Activated CD4-positive, alpha-beta T cell treated with anti-CD3 and anti-CD28 coated beads, Interleukin-10, Interleukin-2, amounts not matched to agents 100 ng/mL and 50 ng/mL, durations not matched to agents 16 hours and 8 hours (primary cell): ENCODE results near the gene ETV6.

Experiments
- DNase-seq: peaks from one replicate; pipeline ENCODE4 v3.0.0-alpha.2; 2020

ETV6 gene

DNA sequence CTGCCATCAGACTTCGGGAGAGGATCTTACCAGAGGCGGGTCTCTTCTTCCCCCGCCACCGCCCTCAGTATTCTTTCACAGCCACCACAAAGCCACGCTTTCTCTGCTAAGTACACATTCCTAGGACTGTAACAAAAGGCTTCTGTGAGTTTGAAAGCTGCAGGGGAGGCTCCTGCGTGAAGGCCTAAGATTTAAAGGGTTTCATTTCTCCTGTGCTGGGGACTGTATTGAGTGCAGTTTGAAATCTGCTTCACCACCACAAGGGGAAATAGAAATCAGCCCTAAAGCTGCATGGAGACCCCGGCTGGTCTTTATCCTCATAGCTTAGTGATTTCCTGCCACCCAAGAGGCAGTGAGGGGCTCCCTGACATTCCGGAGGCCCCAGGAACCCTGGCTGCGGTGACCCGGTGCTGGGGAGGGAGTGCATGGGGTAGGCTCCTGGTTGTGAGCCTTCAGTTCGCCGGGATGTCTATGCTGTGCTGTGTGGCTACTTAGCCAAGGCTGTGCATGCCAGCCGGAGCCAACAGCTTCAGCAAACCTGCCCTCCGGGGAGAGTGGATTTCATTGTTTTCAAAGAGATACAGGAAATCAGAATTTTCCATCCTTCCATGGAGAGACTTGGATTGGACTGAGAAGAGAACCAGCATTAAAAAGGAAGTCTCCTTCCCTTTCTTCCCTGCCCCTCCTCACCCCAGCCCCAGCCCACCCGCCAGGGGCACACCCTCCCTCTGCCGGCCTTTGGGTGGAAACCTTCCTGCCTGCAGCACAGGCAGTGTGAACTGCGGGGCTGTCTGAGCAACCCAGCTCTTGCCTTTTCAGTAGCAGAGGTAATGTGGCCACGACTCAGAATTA, 163.3 kb downstream of the ETV6 start:
- DNase-seq = peak; percentile 40

DNA sequence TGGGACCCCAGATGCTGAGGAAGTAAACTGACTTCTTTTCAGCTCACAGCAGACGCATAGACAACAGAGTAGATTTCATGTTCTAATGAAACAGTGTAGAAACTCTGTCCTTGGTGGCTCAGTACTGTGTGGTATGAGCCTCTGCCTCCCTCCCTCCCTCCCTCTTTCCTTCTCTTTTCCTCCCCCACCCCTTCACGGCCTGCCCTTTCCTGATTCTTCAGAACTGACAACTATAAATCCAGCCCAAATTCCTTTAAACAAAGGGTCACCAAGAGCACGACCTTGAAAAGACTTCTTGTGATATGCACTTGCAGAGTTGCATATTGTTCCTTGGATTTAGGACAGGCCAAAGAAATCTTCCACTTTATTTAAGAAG, 164.0 kb downstream of the ETV6 start:
- no peak for DNase-seq

DNA sequence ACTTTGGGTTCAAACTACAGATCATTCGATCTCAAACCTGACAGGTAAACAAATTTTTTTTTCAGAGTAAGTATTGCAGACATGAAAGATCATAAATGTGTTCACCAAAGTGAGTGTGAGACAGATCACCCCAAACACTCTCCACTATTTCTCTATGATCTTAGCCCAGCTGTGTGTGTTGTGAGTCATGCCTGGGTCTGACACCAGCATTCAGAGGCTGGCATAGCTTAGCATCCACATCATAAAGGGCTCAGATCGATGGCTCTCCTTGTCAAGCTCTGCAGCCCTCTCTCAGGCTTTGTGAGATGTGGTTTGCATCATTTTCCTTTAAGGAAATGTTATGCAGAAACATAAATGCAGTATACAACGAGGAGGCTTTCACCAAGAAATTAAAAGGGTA, 164.9 kb downstream of the ETV6 start:
- DNase-seq = peak; percentile 75

DNA sequence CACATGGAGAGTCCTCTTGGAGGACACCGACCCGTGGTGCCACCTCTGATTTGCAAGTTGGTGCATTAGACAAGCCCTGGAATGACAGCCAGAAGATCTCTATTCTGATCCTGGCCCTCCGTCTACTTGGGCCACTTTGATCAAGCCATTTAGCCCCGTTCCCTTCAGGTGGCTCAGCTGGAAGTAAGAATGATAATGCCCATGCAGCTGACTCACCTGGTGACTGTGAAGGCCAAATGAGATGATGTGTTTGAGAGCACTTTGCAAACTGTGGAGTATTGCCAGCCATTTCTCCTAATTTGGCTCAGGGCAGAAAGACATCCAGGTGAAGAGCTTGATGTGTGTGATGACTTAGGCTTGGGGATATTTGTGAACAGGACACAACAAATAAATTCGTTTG, 165.9 kb downstream of the ETV6 start:
- DNase-seq = no peak

DNA sequence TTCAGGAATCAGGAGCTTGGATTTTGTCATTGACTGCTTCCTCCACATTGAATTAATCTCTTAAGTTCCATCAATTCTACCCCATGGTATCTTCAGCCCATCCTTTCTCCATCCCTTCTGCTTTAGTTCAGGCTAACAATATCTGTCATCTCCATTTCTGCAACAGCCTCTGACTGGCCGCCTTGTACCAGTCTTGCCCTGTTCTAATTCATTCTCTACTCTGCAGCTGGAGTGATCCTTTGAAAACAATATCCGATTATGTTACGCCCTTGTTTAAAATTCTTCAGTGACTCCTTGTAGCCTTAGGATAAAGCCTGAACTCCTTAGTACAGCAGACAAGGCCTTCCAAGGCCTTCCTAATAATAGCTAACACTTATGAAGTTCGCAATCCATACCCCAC, 170.2 kb downstream of the ETV6 start:
- DNase-seq = no peak

DNA sequence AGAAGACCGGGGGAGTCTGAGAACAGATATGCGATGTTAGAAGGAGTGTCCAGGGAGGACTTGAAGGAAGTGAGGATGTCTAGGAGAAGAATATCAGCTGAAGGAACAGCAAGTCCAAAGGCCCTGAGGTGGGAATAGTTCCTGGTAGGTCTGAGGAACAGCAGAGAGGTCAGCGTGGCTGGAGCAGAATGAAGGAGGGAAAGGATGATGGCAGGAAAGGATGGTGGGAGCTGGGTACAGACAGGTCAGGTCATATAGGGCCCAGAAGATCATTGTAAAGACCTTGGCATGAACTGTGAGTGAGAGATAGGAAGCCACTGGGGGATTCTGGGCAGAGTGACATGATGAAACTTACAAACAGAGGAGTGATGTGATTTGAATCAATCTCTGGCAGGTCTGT, 171.0 kb downstream of the ETV6 start:
- no peak for DNase-seq

DNA sequence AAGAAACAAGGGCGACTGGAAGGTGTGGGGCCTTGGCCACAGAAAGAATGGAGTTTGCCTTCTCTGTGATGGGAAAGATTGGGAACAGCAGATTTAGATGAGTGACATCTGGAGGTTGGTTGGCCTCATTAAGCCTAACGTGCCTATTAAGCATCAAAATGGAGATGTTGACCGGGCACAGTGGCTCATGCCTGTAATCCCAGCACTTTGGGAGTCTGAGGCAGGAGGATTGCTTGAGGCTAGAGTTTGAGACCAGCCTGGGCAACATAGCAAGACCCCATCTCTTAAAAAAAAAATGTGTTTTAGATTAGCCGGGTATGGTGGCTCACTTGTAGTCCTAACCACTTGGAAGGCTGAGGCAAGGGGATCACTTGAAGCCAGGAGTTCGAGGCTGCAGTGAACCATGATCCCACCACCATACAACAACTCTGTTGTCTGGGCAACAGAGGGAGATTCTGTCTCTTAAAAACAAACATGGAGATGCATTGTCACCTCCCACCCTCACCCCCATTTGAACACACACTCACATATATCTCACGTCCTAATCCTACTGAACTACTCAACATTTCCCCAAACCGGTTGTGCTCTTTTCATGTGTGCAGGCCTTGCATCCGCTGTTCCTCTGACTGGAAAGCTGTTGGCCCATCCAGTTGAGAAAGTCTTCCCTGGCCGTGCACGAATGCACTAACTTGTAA, 172.1 kb downstream of the ETV6 start:
- no peak for DNase-seq

DNA sequence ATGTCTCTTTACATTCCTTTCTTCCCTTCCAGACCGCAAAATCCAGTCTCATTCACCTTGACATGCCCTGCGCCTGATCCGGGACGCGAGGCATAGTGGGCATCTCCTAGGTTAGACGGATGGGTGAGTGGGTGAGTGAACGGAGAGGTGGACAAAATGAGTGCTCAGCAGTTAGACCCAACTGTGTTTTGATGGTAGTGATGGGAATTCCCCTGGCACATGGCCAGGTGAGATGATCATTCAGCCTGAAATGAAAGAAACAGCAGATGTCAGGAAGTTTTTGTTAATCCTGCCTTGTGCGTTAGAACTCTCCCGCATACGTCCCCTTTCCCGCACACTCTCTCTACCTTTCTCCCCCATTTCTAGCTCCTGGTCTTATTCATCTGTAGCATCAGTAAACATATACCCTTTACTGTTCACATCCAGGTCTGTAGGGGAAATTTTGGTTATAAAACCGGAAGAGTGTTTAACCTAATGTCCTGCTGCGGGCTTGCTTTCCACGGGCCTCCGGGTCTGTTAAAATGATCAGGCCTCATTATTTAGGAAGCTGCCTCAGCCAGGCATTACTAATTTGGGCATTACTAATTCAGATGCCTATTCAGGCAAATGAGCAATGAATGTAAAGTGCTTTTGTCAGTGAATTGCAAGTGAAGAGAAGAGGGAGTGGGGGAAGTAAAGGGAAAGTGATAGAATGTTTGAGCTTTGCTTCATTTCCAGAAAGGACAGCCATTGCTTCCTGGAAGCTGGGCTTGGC, 172.8 kb downstream of the ETV6 start:
- DNase-seq = peak; percentile 45

DNA sequence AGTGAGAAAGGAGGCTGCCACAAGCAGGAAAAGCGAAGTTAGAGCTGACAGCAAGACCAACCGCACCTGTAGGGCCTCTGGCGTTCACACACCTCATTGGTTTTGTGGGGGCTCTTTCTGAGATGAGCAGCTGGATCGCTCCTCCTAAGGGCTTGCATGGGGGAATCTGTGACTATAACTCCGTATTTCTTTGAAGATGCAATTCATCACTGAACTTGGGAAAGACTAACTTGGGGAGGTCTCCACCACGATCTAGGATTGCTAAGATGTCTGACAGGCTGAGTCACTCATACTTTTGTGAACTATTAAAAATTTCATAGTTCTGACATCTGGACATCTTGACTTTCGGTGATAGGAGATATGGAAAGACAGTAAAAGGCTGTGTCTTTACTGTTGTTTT, 173.6 kb downstream of the ETV6 start:
- DNase-seq = no peak

DNA sequence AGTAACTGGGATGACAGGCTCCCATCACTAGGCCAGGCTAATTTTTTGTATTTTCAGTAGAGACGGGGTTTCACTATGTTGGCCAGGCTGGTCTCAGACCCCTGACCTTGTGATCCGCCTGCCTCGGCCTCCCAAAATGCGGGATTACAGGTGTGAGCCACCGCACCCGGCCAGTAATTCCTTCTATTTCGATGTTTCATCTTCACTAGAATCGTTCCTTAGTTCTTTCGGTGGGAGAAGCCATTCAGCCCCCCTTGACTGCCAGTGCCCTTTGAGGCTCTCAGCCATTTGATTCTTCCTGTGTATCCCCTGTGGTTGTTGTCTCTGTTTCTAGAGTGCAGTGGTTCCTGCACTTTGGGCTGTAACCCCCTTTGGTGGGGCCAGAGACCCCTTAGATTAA, 174.1 kb downstream of the ETV6 start:
- no peak for DNase-seq

DNA sequence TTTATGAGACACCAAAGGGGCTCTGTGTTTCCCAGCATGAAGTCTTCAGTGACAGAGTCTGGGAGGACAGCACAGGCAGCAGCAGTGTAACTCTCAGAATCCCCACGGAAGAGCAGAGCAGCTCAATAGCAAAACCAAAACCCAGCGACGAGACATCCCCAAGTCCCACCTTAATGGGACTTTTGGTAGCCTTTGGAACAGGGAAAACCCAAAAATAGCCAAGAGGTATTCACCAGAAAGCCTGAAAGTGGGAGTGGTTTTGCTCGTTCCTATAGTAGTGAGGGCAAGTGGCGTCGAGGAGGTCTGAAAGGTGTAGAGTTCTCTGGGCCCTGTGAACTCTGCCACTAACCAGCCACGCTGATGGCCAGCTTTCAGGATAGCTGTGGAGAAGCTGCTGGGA, 174.6 kb downstream of the ETV6 start:
- no peak for DNase-seq

DNA sequence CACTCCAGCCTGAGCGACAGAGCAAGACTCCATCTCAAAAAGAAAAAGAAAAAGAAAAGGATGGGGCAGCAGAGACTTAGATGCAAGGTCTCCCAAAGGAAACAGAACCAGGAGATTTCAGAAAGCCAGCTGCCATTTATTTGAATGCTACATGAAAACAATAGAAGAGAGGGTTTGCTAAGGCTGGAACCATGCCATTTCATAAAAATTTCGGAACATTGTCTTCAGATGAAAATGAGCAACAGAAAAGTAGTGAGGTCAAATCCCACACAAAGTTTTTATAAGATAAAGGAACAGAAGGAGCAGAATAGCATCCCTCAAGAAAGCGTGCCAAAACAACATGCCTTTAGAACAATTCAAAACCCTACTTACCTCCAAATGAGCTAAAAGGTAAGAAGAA, 175.3 kb downstream of the ETV6 start:
- no peak for DNase-seq

DNA sequence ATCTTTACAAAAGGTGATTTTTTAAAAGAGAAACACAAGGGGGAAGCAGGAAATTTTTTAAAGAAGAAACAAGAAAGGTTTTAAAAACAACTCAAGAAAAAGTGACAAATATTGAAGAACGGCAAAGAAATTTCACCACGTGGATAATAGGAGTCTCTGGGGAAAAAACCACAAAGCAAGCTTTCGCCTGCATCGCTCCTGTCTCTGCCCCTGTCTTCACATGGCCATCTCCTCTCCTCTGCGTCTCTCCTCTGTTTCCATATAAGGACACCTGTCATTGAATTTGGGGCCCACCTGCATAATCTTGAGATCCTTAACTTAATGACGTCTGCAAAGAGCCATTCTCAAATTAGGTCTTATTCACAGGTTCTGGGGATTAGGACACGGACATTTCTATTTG, 175.8 kb downstream of the ETV6 start:
- no peak for DNase-seq

DNA sequence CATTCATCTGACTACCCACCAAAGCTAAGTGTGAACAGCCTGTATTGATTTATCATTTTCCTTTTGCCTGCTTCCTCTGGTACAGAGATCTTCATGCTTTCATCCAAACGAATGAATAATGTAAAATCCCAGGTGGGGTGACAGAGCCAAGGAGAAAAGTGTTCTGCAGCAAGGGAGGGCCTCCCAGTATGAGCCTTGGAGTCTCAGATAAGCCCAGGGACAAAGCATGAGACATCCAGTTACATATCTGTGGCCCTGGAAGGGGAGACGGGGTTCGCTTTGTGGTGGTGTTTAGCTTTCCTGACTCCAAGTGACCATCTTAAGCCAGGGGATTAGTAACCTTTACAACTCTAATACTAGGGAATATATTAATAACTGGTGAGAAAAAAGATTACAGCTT, 177.1 kb downstream of the ETV6 start:
- no peak for DNase-seq

DNA sequence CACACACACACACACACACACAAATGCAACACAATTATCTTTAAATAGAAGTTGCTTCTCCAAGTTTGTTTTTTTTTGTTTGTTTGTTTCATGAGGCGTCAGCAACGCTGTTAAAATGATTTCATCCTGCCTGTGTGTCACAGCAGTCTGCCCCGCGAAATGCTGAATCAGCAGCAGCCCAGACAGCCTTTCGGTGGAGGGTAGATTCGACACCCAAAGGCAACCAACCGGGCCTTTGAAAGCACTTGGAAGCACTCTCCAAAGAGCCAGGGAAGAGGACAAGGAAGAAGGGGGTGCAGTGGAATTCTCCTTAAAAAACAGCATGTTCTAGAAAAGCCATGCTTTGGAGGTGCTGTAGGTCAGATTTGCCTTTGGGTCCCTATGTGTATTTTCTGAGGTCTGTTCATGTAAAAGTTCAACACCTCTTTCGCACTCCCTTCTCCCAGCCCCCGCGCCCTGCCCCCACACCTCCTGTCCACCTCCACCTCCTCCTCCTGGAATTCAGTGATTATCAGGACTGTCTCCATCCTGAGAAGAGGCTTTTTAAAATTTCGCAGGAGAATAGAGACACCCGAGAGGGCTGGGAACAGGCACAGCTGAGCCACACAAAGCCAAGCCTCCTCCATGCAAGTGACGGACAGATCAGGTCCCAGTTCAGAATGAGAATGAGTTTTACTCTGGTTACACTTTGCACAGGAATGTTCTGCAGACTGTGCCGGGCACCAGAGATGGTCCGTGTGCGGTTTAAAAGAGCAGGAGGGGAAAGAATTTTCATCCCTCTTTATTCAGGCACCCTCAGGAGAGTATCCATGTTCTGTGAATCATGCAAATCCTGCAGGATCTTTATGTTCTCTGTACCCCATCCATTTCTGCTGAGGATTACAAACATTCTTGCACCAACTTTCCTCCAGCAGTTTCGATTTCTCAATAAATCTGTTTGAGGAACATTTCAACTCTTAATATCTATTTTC, 177.9 kb downstream of the ETV6 start:
- DNase-seq = no peak

DNA sequence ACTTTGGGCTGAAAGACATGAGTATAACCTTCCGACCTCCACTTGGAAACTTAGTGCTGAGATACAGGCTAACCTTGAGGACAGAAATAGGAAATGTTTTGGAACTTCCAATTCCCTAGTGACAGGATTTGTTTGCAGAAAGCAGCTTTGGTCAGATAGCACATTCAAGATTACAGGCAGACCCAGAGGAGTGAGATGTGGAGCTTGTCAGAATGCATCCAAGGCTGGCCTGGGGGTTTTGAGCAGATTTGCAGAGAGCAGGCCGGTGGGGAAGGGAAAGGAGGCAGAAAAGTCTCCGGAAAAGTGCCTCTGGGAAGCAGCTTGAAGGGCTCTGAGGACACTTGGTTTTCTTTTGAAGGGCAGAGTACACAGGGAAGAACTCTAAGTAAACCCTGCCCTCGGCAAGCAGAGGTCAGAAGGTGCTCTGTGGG, 180.3 kb downstream of the ETV6 start:
- no peak for DNase-seq

DNA sequence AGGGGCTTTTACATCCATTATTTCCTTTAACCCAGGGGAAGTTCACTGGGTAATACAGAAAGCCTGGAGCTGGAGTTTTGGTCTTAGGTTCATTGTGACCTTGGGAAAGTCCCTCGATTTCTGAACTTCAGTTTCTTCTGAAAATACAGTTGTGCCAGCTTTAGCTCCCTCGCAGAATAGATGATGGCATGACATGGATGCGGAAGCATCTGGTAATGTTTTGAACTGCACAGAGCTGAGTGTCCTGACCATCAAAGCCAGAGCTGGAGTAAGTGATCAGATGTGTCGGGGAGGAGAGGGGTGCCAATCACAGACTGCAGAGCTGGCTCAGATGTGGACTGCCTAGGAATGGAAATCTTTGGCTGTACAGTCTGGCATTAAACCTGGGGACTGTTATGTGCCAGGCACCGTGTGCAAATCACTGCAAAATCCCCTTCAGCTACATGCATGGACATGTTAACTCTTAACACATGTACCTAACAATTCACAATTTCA, 180.9 kb downstream of the ETV6 start:
- DNase-seq = peak; percentile 40

DNA sequence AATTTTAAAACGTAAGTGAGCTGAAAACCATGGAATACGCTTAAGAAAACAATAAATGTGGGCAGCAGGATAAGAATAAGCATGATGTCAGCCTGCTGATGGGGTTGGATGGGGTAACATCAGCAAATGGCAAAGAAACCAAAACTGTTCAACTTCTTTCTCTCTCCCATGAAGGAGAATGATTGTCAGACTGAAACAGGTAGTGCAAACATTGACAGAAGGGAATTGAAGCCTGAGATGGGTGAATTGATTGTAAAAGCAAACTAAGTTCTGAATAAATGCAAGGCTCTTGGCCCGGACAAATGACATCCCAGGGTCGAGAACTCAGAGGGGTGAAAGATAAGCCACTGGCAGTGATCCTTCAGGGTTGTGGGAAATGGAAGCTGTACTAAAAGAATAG, 182.6 kb downstream of the ETV6 start:
- no peak for DNase-seq

DNA sequence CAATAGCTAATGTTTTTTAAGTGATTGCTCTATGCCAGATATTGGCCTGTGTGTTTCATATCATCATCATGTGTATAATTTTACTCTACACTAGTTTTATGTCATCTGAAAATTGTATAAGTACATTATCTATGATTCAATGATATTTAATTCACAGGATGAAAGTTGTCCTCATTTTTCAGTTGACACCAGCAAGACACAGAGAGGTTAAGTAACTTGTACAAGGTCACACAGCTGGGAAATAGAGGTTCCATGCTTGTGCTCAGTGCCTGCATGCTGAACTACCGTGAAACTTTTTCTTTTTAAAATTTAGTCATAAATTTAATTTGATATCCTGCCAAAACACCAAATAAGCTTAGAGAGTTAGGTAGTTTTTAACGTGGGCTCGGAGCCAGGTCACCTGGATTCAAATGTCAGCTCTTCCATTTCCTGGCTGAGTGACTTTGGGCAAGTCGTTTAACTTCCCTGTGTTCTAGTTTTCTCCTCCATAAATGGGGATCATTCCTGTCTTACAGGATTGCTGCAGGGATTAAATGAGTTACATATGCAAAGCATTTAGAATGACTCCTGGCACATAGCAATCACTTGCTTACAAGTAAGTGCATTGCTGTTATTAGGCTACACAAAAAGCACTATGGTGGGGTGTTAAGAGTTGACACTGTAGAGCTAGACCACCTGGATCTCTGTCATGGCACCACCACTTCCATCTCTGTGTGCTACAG, 183.9 kb downstream of the ETV6 start:
- no peak for DNase-seq

DNA sequence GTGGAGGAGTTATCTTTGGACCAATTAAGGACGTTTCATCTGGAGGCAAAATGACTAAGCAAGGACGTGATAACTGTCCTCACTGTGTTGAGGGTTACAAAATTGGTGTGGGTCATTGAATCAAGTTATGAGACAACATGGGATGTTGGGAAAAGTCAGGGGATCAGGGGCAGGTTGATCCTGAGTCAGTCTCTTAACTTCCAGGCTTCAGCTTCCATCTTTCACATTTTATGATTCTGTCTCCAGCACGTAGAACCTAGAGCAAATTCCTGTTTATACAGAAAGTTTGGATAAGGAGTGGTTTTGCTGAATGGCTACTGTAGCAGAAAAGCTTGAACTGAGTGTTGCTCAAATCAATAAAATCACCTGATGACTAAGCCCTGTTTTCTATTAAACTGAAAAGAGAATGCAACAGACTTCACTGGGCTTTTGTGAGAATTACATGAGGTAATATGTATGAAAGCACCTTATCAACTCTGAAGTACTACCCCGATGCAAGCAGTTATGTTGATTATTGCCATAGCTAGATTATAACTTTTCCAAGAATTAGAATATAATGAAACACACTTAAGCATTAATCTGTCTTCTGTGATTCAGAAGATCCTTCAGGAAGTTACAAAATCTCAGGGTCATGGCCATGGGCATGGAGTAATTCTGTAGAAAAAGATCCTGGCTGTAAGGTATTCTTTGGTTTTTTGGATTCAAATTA, 184.8 kb downstream of the ETV6 start:
- peak; percentile 52 for DNase-seq

DNA sequence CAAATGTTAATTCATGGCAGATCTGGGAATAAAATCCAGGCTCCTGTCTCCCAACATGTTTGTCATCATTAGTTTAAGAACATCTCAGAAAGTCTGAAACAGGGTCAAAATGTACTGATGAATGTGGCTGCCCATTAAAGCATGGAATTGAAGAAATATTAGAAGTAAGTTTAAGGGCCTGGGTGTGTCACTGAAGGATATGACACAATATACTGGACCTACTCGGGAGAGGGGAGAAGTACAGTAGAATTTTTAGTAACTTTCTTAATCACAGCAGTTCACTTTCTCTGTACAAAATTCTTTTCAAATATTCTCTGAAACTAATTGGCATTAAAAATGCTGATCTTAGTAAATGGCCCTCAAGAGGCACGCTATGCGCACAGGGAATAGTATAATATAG, 185.5 kb downstream of the ETV6 start:
- DNase-seq = no peak
